Activated effector memory CD4-positive, alpha-beta T cell treated with anti-CD3 and anti-CD28 coated beads, Interleukin-2, amount 50 U/mL, for 16 hours (primary cell): ENCODE results near the gene OR51E2.
"Not testable (repeated sequence)": the region's sequence is repeated elsewhere in the genome, so short reads cannot be mapped to it uniquely, and the experiment has no call there.

ENCODE experiments used
- DNase-seq: peaks from one replicate; pipeline ENCODE4 v3.0.0-alpha.2; 2020

Gene OR51E2, protein sequence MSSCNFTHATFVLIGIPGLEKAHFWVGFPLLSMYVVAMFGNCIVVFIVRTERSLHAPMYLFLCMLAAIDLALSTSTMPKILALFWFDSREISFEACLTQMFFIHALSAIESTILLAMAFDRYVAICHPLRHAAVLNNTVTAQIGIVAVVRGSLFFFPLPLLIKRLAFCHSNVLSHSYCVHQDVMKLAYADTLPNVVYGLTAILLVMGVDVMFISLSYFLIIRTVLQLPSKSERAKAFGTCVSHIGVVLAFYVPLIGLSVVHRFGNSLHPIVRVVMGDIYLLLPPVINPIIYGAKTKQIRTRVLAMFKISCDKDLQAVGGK

DNA sequence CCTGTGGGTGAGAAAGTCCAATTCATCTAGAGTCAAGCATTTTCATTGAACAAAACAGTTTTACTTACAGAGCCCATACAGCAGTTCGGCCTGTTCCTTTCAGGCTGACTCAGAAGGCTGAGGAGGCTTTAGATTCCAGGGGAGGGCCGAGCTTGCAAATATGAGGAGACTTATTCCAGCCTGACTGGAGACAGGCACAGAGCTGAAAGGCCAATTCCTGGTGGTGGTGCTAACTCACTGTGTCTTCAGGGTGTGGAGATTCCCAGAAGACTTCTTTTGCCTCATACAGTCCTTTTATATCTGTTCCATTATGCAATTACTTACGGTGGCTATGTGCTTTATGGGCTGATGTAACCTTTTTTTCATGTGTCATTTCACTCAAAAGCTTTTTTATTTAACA, at the start of gene OR51E2:
Gene OR51E2, minus strand, starts transcription at position 269 of the 400 bp plus-strand sequence. CDS start 15,142 bp downstream, outside the sequence.
- no peak for DNase-seq

DNA sequence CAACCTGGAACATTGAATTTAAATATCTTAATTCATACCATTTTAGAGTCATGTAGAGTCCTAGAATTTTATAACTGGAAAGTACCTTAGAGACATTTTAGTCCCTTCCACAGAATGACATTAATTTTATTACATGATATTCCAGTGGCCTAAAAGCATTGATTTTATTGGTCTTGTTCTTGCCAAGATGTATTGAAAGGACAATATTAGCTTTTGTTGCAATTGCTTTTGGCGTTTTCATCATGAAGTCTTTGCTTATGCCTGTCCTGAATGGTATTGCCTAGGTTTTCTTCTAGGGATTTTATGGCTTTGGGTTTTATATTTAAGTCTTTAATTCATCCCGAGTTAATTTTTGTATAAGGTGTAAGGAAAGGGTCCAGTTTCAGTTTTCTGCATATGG, 43.1 kb upstream of the OR51E2 start:
- DNase-seq, result no peak

DNA sequence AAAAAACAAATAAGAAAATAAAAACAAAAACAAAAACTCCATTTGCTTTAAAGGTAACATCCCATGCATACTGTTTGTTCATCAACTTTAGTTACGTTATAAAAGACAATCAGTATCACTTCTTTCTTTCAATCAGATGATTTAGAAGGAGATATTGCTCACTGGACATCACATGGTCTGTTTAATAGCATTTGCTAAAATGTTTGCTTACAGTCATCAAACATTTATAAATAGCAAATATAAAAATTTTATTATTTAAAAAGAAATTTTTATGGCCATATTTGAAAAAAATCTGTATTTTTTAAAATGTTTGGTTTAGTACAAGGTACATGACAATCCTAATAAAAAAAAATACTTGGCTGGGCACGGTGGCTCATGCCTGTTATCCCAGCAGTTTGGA, 29.5 kb upstream of the OR51E2 start:
- DNase-seq, result no peak

DNA sequence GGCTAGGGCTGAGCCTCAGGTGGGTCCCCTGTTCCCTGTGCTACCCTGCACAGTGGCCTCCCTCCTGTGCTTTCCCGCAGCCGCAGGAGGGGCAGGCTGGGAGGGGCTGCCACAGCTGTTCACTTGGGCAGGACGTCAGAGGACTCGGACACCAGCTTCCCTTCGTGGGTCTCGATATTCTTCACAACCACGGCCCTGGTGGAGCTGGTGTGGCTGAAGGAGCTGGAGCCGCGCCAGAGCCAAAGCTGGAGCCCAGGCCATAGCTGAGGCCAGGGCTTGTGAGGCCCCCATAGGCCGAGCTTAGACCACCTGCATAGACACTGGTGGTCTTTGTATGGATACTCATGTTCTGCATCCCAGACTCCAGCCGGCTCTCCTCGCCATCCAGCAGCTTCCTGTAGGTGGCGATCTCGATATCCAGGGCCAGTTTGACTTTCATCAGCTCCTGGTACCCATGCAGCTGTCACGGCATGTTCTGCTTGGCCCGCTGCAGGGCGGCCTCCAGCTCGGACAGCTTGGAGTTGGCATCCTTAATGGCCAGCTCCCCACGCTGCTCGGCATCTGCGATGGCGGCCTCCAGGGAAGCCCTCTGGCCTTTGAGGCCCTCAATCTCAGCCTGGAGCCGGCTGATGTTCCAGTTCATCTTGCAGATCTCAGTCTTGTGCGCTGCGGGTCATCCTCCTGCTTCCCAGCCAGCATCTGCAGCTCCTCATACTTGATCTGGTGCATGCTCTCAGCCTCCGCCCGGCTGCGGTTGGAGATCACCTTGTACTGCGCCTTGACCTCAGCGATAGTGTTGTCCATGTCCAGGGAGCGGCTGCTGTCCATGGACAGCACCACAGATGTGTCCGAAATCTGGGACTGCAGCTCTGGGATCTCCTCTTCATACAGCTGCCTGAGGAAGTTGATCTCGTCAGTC, 25.2 kb upstream of the OR51E2 start:
- DNase-seq, result not testable (repeated sequence)

DNA sequence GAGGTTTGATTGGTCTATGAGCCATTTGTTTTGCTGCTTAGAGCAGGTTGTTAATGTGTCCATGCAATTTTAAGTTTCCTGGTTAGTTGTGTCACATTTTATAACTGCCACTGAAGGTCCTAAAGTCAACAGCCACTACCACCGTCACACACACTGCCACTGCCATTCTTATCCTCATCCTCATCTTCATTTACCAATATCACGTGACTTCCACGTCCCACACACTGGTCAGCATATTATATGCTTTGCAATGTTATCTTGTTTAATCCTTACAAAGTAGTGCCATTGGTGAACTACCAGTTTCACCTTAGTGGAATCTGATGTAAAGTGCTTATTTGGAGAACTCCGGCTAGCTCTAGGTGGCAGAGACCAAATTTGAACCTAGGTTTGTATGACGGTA, 16.6 kb upstream of the OR51E2 start:
- DNase-seq, result no peak

DNA sequence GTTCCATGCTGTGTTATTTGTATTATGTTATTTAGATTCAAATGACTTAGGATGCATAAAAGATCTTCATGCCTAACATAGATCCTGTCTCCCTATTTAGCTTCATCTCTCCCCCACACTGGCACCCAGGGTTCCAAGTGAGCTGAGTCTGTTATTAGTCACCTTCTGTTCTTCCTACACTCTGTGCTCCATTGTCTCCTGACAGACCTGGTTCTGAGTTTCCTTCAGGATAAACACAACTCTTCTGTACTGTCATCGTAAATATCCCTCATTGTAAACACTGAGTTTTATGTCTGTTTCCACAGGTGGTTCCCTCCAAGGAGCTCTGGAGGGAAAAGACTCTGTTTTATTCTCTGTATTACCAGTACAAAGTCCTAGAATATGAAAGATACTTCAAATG, 15.6 kb upstream of the OR51E2 start:
- DNase-seq, result no peak

DNA sequence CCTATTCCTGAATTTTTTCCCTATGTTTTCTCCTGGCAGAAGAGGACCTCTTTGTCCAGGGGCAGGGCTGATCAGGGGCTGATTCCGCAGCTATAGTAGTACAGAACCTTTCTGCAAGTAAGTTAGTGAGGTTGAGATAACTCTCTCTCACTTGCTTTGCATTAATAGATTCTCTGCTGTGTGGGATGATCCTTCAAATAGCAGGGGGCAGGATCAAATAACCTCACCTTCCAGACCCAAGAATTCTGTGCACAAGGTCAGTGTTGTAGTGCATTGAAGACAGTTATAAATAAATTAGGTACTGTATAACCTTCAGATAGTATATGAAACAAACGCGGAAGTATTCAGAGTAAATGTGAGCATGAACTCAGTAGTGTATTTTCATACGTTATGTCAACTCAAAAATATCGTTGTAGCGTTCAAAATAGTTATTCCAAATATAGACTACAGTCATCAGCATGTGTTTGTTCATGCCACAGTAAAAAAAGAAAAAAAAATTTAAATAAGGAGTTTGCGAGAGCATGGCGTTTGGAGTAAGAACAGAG, 7.2 kb upstream of the OR51E2 start:
- DNase-seq, result no peak

DNA sequence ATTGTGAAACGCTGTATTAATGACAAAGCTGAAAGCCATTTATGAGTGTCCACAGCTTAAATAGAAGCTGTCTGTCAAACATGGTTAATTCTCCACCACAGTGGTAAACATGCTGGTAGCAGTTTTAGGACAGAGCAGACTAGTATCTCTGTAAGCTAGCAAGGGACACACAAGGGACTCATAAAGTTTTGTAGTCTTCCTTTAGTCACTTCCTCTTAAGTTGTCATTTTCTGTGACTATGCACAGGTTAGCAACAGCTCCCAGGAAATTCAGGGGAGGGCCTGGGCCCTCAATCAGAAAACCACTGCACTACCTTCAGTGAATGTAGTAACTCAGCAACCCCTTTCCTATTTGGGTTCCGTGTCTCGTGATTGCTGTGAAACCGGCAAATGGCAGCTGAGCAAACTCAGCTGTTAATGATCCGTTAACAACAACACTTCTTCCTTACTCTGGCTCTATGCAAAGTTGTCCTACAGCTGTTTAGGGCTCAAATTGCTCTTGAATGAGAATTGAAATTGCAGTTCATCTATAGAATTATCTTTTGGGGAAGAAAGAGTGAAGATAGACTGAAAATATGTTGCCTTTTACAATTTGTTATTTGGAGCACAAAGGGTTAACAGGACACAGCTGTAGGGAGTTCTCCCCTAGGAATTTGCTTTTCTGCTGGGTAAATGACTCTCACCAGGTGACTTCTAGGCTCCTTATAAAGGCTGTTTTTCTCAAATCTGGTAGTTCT, 6.6 kb upstream of the OR51E2 start, which contains the start of gene MMP26:
Gene MMP26, plus strand, starts transcription at position 731 of the 736 bp plus-strand sequence.
- DNase-seq, result no peak

DNA sequence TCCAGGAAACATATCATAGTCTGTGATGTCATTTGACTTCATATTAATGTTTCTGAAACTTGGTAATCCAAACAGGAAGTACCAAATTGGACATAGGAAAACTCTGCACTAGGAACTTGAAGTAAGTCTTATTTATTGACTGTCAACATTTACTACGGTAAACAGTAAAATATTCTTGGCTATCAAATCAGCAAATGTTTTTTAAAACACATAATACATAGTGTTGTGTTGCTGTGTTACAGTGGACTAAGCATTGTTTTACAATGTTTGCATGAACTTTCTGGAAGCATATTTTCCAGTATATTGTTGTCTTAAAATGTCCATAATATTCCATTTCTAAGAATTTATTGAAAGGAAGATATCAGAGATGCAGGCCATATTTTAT, 2.8 kb upstream of the OR51E2 start:
- no peak for DNase-seq

DNA sequence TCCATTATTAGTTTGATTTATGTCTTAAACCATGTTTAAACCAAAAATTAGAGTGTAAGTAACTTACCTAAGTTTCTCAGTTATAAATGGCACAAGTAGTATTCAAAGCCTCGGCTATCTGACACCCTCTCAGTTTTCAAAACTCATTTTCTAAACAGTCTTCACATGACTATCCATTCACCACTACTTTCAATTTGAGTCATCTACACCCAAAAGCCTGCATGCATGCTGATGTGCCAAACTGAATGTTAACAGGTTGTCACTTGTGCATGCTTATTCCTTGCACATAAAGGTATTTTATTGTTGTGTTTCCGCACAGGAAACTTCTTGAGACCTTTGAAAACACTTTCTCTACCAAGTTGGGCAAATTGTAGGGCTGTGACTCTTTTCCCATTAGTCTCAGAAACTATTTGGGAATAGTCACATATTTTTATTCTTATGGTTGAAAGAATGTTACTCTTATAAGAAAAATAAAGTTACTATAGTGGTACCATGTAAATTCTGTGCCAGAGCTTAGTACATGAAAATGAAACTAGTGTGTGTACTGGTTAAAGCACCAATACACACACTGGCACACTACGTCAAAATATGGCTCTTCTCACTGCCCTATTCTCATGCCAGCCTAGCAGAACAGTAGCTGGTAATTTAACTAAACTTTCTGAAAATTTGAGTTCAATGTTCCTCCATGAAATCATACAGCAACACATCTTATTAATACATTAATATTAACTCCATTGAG, 2.2 kb upstream of the OR51E2 start:
- DNase-seq, result no peak

DNA sequence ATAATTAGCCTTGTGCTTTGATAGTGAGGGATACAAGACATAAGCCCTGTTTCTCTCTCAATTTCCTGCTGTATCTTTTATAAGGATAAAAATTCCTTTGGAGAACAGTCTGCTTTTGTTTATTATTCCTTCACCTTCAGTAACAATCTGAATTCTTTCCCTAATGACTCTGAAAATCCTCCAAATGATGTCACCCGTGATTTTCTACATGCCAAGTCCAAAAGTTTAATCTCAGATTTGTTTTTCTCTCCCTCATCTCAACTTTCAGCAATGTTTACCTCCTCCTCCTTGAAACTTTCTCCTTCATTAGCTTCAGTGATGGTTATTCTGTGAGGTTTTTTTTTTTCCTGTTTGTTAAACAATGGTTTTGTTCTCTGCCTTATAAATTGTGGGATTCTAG, 2.2 kb downstream of the OR51E2 start:
- no peak for DNase-seq

DNA sequence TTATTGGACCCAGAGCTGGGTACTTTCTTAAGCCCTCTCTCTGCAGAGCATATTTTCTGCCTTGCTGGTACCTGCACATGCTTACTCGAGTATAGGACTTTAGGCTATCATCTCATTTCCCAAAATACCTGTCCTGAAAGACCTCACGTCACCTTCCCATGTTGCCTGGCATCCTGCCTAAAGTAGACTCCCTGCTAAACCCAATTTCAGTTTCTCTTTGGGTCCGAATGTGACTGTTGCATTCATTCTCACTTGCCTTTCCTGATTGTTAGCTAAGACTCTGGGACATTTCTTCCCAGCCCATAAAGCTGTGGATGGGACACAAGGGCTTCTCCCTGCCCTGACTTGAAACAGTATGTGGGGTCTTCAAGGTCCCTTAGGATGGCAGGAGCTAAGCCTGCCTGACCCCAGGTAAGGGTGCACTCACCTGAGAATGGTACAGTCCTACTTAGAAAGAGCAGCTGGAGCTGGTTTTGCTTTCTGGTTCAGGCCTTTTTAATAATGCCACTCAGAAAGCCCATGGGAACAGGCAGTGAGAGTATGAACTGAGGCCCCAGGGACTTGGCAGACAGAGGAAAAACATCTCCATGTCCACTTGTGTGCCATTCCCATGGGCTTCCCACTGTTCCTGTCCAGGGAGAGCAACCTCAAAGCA, 12.9 kb downstream of the OR51E2 start:
- no peak for DNase-seq

DNA sequence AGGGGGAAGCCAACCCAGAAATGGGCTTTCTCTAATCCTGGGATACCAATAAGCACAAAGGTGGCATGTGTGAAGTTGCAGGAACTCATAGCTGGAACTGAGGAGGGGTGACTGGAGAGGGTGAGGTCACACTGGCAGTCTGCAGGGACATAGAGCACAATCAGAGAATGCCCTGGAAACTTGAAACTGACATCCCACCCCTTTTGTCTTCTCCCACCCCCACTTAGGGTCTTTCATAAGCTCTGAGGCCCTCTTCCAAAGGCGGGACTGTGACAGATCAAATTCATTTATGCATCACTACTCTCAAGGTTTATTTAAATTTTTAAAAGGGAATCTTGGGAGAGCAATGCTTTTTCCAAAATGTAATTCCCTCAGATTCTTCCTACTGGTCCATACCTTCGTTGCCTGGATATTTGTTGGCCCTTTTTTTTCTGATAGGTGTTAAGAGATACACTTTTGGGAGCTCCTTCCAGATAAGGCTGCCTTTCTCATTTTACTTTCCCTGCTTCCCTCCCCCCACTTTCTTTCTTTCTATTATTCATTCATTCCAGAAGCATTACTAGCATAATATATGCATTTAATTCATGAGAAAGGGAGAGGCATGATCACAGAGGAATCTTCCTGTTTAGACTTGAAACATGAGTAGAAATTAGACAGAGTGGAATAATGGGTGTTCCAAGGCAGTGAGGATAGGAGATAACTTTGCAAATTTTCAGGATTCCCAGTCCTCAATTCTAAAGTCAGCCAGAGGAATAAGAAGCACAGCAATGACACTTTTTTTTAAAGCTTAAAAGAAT, 14.8 kb downstream of the OR51E2 start:
- no peak for DNase-seq

DNA sequence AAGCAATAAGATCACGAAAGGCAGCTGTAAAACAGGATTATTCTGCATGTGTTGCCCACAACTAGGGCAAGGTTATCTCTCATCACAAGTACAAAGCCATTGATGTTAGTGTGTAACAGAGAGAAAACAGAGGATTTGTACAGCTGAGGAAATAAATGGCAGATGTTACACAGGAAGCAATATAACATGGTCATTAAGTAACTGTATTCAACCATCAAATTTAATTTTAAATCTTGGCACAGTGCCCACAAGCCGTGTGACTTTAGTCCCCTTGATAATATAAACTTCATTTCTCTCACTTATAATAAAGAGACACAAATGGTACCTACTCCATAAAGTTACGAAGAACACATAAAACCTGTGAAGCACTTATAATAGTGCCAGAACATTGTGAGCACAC, 17.3 kb downstream of the OR51E2 start:
- DNase-seq, result no peak

DNA sequence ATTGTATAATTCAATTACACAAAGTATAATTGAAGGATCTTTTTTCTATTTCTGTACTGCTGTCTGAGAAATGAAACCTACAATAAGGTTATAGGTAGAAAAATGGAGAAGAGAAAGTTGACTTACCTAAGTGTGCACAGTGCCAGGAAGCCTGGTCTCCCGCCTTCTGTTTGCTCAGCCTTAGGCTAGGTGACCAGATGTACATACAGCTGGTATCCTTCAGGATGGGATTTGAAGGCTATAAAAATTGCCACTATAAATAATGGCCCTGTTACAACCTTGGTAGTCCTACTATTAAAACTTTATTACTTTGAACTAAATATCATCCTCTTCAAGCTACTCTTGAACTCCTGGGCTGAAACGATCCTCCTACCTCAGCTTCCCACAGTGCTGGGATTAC, 19.7 kb downstream of the OR51E2 start:
- DNase-seq, result no peak

DNA sequence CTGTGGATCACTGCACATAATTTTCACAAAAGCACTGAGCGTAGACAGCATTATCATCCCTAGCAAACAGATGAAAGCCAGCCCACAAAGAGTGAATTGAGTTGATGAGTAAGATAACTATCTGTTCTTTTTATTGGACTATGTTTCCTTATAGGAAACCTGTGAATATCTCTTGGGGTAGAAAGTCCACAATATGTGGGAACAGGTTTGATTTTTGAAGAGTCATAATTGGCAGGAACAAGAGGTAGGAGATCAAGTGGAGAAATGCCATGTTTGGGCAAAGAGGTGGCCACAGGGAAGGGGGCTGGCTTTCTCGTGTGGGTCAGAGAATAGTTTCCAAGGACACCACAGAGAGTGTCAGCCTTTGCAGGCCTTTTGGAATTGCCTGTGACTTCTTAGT, 23.9 kb downstream of the OR51E2 start:
- DNase-seq, result no peak

DNA sequence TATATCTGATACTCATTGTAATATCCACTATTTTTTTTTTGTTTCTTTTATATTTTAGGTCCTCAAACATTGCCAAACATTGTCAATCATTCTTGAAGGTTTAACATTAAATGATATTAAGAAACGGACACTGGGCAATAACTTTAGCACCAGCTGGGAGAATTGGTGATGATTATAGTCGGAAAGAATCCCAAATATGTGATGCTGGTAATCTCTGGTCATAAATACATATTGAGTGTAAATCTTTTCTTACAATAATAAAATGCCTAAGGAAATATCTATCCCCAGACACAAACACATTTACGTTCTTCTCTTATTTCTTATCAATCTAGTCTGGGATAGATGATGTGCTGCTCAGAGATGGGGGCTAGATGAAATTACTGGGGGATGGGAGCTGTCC, 25.2 kb downstream of the OR51E2 start:
- DNase-seq, result no peak

DNA sequence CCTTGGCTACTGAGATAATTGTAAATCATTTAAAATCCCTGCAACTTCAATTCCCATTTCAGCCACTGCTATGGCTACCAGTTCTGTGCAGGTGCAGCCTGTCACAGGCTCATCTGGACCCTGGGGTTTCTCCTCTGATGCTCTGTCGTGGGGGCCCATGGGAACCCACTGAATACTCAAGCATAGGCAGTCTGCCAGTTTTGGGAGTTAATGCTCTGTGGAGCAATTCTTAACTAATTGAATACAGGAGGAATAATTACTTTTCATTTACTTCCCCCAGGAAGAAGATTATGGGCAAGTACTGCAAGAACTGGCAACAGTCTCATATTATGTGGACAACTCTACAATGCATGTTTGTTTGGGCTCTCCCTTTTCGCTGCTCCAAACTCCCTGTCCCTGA, 25.9 kb downstream of the OR51E2 start:
- no peak for DNase-seq

DNA sequence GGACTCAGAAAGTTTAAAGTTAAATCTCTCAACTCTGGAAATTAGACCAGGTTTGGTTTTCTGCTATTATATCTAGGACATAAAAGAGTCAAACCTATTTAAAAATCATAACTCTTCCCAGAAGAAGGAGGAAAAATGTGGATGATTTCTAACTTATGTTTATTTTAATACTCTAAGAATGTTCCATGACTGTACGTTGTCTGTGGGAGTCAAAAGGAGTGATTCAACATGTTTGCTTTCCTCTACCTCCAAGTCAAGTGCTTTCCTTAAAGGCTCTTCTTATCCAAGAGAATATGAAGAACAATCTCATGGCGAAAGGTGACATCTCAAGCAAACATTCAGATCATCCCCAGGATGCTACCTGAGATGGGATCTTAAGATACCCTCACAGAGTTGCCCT, 32.2 kb downstream of the OR51E2 start:
- DNase-seq, result no peak

DNA sequence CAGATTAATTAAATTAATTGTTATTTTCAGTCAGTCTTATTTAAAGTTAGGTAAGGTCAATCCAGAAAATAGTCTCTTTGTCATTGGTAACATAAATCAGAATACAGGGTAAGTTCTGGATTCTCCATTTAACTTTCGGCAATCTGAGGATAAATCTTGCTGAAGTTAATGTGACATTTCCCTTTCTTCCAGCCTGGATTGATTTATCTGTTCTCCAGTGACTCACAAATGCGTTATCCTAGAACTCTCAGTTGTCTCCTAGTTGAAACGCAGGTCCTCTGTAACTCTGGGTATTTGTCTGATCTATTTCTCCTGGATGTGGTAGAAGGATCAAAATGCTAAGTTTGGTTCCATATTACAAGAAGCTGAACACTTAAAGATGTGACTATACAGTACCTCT, 32.9 kb downstream of the OR51E2 start:
- DNase-seq, result no peak

DNA sequence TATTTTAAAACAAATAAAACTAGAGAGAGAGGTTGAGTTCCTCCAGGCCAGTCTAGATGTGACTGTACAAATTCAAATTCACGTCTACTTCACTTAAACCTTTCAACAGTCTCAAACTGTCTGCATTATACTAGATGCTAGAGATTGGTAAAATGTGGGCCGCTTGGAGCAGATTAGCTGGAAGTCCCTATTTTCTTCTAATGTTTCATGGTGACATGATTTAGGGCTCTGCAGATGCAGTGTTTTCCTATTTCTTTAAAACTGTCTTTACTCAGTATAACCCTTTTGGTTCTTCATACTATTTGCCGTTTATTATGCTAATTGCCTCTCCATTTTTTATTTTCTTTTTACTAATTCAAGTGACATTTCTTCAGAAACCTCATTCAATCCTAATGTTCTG, 33.5 kb downstream of the OR51E2 start:
- no peak for DNase-seq
